Measurements from ENCODE around the gene GHRH. TPM values are rescaled to one million over a fixed set of nuclear protein-coding genes. Genes with fewer than 3 reads are reported as not detected.

The GHRH gene
- total RNA-seq, 1 experiment from 2014 or later = not detected

DNA sequence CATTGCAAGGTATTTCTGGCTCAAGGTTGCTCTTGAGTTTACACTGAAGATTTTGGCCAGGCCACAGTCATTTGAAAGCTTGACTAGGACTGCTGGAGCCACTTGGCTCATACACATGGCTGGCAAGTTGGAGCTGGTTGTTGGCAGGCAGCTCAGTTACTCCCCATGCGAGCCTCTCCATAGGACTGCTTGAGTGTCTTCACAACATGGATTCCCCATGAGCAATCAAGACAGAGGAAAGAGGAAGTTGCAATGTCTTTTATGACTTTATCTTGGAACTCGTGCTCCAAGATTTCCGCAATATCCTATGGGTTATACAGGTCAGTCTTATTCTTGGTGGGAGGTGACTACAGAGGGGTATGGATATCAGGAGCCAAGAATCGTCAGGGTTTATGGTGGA is 26.5 kb upstream of the GHRH start (continued):
- TF ChIP-seq CBX3 (IDR thresholded peaks at IDR 0.05; ENCODE audit: low read depth) = no peak
- TF ChIP-seq EZH2phosphoT487 (IDR thresholded peaks at IDR 0.05; ENCODE audit: borderline replicate concordance) = no peak
- TF ChIP-seq TCF7L2 (IDR thresholded peaks at IDR 0.05; ENCODE audit: borderline replicate concordance, extremely low read depth, insufficient read depth, insufficient read length) = no peak
- no peak for TF ChIP-seq ZNF274 (IDR thresholded peaks at IDR 0.05; ENCODE audit: low read depth, low read length)
- no peak for TF ChIP-seq JUND (IDR thresholded peaks at IDR 0.05)
- TF ChIP-seq SP1 (IDR thresholded peaks at IDR 0.05; ENCODE audit: low read depth) = no peak
- no peak for TF ChIP-seq SIN3A (IDR thresholded peaks at IDR 0.05; ENCODE audit: low read depth)
- no peak for TF ChIP-seq FOSL1 (IDR thresholded peaks at IDR 0.05; ENCODE audit: low read depth)
- no peak for TF ChIP-seq RAD21 (IDR thresholded peaks at IDR 0.05; ENCODE audit: low read depth)
- TF ChIP-seq, protein P1, sequence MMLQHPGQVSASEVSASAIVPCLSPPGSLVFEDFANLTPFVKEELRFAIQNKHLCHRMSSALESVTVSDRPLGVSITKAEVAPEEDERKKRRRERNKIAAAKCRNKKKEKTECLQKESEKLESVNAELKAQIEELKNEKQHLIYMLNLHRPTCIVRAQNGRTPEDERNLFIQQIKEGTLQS (IDR thresholded peaks at IDR 0.05) = no peak
- TF ChIP-seq, protein P2, sequence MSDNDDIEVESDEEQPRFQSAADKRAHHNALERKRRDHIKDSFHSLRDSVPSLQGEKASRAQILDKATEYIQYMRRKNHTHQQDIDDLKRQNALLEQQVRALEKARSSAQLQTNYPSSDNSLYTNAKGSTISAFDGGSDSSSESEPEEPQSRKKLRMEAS (IDR thresholded peaks at IDR 0.05) = no peak
- no peak for TF ChIP-seq ELF1 (IDR thresholded peaks at IDR 0.05; ENCODE audit: borderline replicate concordance, low read depth)
- no peak for TF ChIP-seq POLR2AphosphoS5 (IDR thresholded peaks at IDR 0.05; ENCODE audit: low read depth, low read length)

DNA sequence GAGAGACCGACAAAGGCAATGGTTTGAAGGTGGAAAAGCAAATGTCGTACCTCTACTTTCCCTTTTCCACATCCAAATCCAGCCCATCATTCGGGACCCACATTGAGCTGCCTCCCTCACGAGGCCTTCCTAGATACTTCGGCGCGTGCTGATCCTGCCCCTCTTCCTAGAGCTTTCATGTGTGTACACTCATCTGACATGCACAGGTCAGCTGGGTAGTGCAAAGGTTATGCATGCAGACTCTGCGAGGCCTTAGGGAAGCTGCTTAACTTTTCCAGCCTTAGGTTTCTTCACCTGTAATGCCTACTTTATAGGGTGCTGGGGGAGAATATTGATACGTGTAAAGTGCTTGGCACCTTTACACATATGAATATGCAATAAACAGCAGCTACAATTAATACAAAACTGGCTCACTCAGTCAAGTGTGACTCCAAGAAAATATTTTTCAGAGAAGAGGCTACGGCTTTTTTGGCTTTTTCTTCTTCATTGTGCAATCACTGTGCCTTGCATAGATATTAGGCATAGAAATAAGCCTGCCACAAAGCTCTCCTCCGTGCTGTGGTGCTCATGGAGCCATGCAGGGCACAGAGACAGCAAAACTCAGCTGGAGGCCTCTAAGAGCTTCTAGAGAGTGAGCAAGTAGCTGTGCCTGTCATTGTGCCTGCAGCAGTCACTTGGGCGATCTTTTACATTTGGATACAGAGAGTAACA is 24.2 kb upstream of the GHRH start:
- Histone ChIP-seq H3K36me3 (ENCODE audit: control insufficient read depth in 1 of 2, insufficient read depth in 2 of 2, low read length in 2 of 2) (no peaks in the 10 kb centered on the region), H3K9me2 (ENCODE audit: insufficient read depth) (no peaks in the 10 kb centered on the region), H3K4me2 (ENCODE audit: low read length) (no peak overlapping the region), H3K79me2 (ENCODE audit: insufficient read depth, low read length) (peaks cover 12% of the 10 kb centered on the region), H3K9ac (ENCODE audit: low read length) (no peak overlapping the region), H3K4me3 (replicated peaks in 1 of 2; ENCODE audit: low read depth in 1 of 2, low read length in 2 of 2) (no peak overlapping the region), H3K4me1 (ENCODE audit: control insufficient read depth in 1 of 2, insufficient read depth in 2 of 2, low read length in 2 of 2) (peaks cover 5 to 13% of the 10 kb centered on the region in 2 experiments), H3K9me3 (ENCODE audit: control insufficient read depth in 1 of 2, insufficient read depth in 1 of 2, low read depth in 1 of 2, low read length in 2 of 2) (no peaks in the 10 kb centered on the region), H4K20me1 (ENCODE audit: insufficient read depth) (no peaks in the 10 kb centered on the region), H3K27ac (ENCODE audit: low read depth, low read length) (no peak overlapping the region), H2AFZ (ENCODE audit: low read depth, low read length, poor library complexity, severe bottlenecking) (no peak overlapping the region), H3K27me3 (ENCODE audit: insufficient read depth, low read length) (no peaks in the 10 kb centered on the region)
- ChIA-PET POLR2A (interaction anchor here (1.3 to 1.4 kb wide), 2 partner anchors 9 to 93 kb away, joined by 3 read pairs; no protein-coding TSS in a partner anchor), RAD21 (ENCODE audit: low non-redundant PET in 1 of 2, low total read pairs in 2 of 2, uncharacterized antibody in 2 of 2, unreplicated experiment in 2 of 2) (no interaction called here), CTCF (no interaction called here)
- ATAC-seq = no peak
- BruUV-seq (replicated peaks) = no TSS peak
- DNase-seq (ENCODE audit: low read depth, low spot score) = no peak
- intact Hi-C loops (cut with micrococcal nuclease) = no loop called here
- TF ChIP-seq SP1 (IDR thresholded peaks at IDR 0.05; ENCODE audit: low read depth) (no peak), JUND (IDR thresholded peaks at IDR 0.05) (no peak), POLR2AphosphoS5 (IDR thresholded peaks at IDR 0.05; ENCODE audit: low read depth, low read length) (no peak), ELF1 (IDR thresholded peaks at IDR 0.05; ENCODE audit: borderline replicate concordance, low read depth) (no peak), RAD21 (IDR thresholded peaks at IDR 0.05; ENCODE audit: low read depth) (no peak), EZH2 (IDR thresholded peaks at IDR 0.05) (no peak), SRF (IDR thresholded peaks at IDR 0.05; ENCODE audit: low read depth) (no peak), YY1 (IDR thresholded peaks at IDR 0.05; ENCODE audit: extremely low read depth, insufficient replicate concordance, low read depth, low read length) (no peak), ZFX (IDR thresholded peaks at IDR 0.05) (no peak)
- TF ChIP-seq, protein P3, sequence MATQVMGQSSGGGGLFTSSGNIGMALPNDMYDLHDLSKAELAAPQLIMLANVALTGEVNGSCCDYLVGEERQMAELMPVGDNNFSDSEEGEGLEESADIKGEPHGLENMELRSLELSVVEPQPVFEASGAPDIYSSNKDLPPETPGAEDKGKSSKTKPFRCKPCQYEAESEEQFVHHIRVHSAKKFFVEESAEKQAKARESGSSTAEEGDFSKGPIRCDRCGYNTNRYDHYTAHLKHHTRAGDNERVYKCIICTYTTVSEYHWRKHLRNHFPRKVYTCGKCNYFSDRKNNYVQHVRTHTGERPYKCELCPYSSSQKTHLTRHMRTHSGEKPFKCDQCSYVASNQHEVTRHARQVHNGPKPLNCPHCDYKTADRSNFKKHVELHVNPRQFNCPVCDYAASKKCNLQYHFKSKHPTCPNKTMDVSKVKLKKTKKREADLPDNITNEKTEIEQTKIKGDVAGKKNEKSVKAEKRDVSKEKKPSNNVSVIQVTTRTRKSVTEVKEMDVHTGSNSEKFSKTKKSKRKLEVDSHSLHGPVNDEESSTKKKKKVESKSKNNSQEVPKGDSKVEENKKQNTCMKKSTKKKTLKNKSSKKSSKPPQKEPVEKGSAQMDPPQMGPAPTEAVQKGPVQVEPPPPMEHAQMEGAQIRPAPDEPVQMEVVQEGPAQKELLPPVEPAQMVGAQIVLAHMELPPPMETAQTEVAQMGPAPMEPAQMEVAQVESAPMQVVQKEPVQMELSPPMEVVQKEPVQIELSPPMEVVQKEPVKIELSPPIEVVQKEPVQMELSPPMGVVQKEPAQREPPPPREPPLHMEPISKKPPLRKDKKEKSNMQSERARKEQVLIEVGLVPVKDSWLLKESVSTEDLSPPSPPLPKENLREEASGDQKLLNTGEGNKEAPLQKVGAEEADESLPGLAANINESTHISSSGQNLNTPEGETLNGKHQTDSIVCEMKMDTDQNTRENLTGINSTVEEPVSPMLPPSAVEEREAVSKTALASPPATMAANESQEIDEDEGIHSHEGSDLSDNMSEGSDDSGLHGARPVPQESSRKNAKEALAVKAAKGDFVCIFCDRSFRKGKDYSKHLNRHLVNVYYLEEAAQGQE (IDR thresholded peaks at IDR 0.05; ENCODE audit: low read depth) = no peak
- TF ChIP-seq, protein P4, sequence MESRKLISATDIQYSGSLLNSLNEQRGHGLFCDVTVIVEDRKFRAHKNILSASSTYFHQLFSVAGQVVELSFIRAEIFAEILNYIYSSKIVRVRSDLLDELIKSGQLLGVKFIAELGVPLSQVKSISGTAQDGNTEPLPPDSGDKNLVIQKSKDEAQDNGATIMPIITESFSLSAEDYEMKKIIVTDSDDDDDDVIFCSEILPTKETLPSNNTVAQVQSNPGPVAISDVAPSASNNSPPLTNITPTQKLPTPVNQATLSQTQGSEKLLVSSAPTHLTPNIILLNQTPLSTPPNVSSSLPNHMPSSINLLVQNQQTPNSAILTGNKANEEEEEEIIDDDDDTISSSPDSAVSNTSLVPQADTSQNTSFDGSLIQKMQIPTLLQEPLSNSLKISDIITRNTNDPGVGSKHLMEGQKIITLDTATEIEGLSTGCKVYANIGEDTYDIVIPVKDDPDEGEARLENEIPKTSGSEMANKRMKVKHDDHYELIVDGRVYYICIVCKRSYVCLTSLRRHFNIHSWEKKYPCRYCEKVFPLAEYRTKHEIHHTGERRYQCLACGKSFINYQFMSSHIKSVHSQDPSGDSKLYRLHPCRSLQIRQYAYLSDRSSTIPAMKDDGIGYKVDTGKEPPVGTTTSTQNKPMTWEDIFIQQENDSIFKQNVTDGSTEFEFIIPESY (IDR thresholded peaks at IDR 0.05; ENCODE audit: extremely low read depth, insufficient replicate concordance, low read length) = no peak
- TF ChIP-seq, protein P2 (IDR thresholded peaks at IDR 0.05) = no peak

Measured in HCT116 (cell line).